ENCODE measurements around the gene ACOT11.
"Not testable (repeated sequence)": the region's sequence is repeated elsewhere in the genome, so short reads cannot be mapped to it uniquely, and the experiment has no call there.

The ACOT11 gene

GRCh38 chr1:54611621-54612020, 63.6 kb downstream of the ACOT11 start:
- DNase-seq, result peak; percentile 63

GRCh38 chr1:54614024-54614423, 66.0 kb downstream of the ACOT11 start:
- DNase-seq, result no peak

- no peak for DNase-seq
Measured at GRCh38 chr1:54614563-54614962, 66.5 kb downstream of the ACOT11 start.

GRCh38 chr1:54615531-54616279, 67.7 kb downstream of the ACOT11 start:
- no peak for DNase-seq

GRCh38 chr1:54619749-54620148, 71.7 kb downstream of the ACOT11 start:
- DNase-seq, result no peak

DNA sequence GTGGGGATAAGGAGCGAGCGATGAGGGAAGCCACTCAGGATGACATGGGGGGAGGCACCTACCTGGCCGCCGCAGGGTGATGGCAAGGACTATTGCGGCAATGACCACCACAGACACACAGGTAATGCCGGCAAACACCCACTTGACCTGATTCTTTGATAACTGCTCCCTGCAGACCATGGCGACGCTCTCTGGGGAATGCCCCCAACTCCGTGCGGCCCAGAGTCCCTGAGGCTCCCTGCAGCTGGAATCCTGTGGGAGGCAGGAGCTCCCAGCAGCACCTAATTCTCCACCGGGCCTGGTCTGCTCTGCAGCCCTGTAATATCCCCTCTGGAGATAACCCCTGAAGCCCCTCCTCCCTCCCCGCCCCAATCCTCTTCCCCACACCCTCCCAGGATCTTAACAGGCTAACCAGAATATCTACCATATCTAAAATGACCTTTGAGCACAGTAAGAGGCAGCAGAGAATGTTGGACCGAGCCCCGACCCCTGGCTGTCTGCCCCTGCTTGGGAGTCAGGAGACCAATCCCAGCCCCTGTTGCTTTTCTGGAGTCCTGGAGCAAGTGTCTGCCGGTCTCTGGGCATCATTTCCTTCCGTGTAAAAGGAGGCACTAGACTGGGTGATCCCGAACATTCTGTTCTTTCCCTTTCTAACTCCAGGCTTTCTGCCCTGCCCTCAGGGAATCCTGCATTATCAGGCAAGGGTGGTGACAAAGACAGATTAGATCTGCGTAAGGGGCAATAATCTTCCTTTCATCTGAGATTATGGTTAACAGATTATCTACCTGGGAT, 75.4 kb downstream of the ACOT11 start, which contains the start of gene FAM151A:
Gene FAM151A, minus strand, starts transcription at position 310 of the 792 bp plus-strand sequence. Its CDS starts 130 bp downstream, at position 180.
- DNase-seq, result no peak

GRCh38 chr1:54624466-54625464, 76.7 kb downstream of the ACOT11 start:
- DNase-seq, result no peak

- no peak for DNase-seq
Measured at GRCh38 chr1:54627196-54627595, 79.2 kb downstream of the ACOT11 start.

DNA sequence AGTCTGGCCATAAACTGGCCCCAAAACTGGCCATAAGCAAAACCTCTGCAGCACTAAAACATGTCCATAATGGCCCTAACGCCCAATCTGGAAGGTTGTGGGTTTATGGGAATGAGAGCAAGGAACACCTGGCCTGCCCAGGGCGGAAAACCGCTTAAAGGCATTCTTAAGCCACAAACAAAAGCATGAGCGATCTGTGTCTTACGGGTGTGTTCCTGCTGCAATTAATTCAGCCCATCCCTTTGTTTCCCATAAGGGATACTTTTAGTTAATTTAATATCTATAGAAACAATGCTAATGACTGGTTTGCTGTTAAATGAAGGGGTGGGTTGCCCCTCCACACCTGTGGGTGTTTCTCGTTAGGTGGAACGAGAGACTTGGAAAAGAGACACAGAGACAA, 87.8 kb downstream of the ACOT11 start:
- DNase-seq, result not testable (repeated sequence)

GRCh38 chr1:54636461-54637446, 88.7 kb downstream of the ACOT11 start:
- not testable (repeated sequence) for DNase-seq

DNA sequence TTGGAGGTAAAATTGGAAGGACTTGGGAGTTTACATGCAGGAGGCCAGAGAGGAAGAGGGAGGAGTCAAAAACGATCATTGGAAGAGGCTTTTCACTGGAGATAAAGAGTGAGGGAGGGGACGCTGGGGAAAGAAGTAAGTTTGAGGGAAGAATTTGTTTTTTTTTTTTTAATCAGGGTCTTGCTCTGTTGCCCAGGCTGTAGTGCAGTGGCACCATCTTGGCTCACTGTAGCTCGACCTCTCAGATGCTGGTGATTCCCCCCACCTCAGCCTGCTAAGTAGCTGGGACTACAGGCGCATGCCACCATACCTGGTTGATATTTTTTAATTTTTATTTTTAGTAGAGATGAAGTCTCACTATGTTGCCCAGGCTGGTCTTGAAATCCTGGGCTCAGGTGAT, 92.3 kb downstream of the ACOT11 start:
- DNase-seq, result no peak

DNA sequence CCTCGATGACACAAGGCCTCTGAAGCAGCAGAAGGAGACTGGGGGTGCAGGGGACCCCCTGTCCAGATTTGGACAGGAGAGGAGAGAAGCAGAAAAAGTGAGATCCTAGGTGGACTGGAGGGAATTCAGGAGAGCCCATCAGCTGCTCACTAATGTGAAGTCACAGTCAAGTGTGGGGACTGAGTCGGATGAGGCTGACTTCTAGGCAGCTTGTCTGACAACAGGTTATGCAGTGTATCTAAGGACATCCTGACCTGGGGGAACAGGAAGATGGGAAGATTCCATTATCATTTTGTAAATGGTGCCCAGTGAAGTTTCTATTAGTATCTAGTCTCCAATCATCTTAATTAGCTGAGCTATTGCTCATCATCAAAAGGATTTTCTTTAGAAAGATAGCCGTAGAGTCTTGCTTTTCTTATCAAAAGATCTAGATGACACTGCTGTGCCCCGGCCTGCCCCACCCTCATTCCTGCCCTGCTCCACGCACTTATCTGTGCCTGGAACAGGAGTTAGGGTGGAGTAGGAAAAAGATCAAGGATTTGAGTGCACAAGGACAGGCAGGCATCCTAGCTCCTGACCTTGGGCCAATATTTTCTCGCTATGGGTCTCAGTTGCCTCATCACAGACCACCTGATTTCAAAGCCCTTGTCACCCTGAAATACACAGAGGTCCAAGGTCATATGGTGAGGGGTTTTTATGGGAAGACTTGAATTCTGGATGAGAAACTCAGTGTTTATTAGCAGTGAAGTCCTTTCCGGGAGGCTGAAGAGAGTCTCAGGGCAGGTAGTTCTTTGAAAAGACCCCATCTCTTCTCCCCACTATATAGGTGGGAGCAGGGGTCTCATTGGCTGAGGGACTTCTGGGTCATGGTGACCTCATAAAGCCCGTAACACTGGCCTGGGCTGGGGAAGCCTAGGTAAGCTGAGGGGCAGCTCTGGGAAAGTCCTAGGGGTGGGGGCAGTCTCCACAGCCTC, 93.1 kb downstream of the ACOT11 start, which contains the start of gene MROH7:
Gene MROH7, plus strand, starts transcription at position 924 of the 974 bp plus-strand sequence. CDS start 11,141 bp downstream, outside the sequence.
- no peak for DNase-seq

- no peak for DNase-seq
Measured at GRCh38 chr1:54643736-54644135, 95.7 kb downstream of the ACOT11 start.

GRCh38 chr1:54645806-54646676, 98.0 kb downstream of the ACOT11 start:
- DNase-seq, result no peak

- no peak for DNase-seq
Measured at GRCh38 chr1:54649130-54649898, 101.3 kb downstream of the ACOT11 start.

DNA sequence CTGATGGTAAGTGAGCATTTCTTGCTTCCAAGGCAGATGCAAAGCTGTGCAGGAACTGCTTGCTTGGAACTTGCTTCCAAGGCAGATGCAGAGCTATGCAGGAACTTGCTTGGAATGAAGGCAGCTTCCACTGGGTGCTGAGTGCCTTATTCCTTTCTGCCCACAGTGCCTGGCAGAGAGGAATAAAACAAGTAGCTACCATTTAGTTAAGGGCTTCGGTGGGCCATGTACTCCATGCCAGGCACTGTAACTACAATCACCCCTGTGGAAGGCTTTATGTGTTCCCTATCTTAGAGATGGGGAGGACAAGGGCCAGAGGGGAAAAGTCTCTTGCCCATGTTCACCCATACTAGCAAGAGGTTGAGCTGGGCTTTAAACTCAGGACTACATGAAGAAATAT, 101.9 kb downstream of the ACOT11 start:
- no peak for DNase-seq

DNA sequence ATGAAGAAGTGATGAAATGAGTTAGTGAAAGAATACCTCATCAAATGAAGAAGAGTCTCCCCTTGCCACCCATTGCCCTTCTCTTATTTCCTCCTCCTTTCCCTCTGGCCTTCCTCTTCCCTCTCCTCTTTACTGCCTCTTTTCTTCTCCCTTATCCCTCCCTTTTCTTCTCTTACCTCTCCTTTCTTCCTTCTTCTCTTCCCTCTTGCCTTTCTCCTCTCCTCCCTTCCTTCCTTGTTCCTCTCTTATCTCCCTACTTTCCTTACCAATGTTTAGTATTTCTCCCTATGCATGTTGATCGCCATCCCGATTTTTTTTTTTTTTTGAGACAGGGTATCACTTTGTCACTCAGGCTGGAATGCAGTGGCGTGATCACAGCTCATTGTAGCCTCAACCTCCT, 102.4 kb downstream of the ACOT11 start:
- no peak for DNase-seq

GRCh38 chr1:54651608-54652007, 103.6 kb downstream of the ACOT11 start:
- DNase-seq, result no peak
